HL-60 (cell line): ENCODE results near the gene PCSK9.

Source experiments
- DNase-seq, 2 experiments: peaks; one replicate each; pipeline ENCODE4 v3.0.0-alpha.2; 2010 to 2020; ENCODE audit warnings: low read depth in 1 of 2, low spot score in 1 of 2
- H3K27ac ChIP-seq: fragments of 250-450 bp; sonication (Bioruptor Pico); replicated peaks from 2 replicates; pipeline ENCODE4 v1.5.1; 2020; ENCODE audit warnings: mild to moderate bottlenecking, moderate library complexity
- H3K27me3 ChIP-seq: fragments of 250-450 bp; sonication (Bioruptor Pico); 2 replicates; pipeline ENCODE4 v1.5.1; 2021; ENCODE audit warnings: mild to moderate bottlenecking, moderate library complexity; ENCODE audit not compliant: insufficient read depth, poor library complexity, severe bottlenecking
- H3K4me3 ChIP-seq: replicated peaks from 2 replicates; pipeline ENCODE4 v1.5.1; 2011; ENCODE audit warnings: mild to moderate bottlenecking, control low read depth, low read length; ENCODE audit not compliant: insufficient read depth
- GABPA ChIP-seq: IDR thresholded peaks from 2 replicates; pipeline ENCODE4 v1.6.1; 2012; ENCODE audit warnings: low read depth
- POLR2AphosphoS5 ChIP-seq: IDR thresholded peaks from 2 replicates; pipeline ENCODE4 v1.6.1; 2012; ENCODE audit warnings: low read depth
- SPI1 ChIP-seq: IDR thresholded peaks from 2 replicates; pipeline ENCODE4 v1.6.1; 2012; ENCODE audit warnings: low read depth, mild to moderate bottlenecking, borderline replicate concordance
- TF ChIP-seq, protein P1 (sequence below): IDR thresholded peaks from 2 replicates; pipeline ENCODE4 v1.6.1; 2012; ENCODE audit warnings: low read depth; ENCODE audit not compliant: insufficient replicate concordance
- TF ChIP-seq, protein P2 (sequence below): IDR thresholded peaks from one replicate; pipeline ENCODE4 v1.5.1; 2011; ENCODE audit warnings: low read length, control low read depth, inconsistent platforms; ENCODE audit not compliant: insufficient read depth

PCSK9 gene

GRCh38 chr1:55045430-55045829 lies 6.1 kb downstream of the PCSK9 start:
- H3K4me3 ChIP-seq: no peak overlapping the region
- no peak for TF ChIP-seq SPI1
- TF ChIP-seq, protein P1, sequence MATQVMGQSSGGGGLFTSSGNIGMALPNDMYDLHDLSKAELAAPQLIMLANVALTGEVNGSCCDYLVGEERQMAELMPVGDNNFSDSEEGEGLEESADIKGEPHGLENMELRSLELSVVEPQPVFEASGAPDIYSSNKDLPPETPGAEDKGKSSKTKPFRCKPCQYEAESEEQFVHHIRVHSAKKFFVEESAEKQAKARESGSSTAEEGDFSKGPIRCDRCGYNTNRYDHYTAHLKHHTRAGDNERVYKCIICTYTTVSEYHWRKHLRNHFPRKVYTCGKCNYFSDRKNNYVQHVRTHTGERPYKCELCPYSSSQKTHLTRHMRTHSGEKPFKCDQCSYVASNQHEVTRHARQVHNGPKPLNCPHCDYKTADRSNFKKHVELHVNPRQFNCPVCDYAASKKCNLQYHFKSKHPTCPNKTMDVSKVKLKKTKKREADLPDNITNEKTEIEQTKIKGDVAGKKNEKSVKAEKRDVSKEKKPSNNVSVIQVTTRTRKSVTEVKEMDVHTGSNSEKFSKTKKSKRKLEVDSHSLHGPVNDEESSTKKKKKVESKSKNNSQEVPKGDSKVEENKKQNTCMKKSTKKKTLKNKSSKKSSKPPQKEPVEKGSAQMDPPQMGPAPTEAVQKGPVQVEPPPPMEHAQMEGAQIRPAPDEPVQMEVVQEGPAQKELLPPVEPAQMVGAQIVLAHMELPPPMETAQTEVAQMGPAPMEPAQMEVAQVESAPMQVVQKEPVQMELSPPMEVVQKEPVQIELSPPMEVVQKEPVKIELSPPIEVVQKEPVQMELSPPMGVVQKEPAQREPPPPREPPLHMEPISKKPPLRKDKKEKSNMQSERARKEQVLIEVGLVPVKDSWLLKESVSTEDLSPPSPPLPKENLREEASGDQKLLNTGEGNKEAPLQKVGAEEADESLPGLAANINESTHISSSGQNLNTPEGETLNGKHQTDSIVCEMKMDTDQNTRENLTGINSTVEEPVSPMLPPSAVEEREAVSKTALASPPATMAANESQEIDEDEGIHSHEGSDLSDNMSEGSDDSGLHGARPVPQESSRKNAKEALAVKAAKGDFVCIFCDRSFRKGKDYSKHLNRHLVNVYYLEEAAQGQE: no peak
- TF ChIP-seq, protein P2, sequence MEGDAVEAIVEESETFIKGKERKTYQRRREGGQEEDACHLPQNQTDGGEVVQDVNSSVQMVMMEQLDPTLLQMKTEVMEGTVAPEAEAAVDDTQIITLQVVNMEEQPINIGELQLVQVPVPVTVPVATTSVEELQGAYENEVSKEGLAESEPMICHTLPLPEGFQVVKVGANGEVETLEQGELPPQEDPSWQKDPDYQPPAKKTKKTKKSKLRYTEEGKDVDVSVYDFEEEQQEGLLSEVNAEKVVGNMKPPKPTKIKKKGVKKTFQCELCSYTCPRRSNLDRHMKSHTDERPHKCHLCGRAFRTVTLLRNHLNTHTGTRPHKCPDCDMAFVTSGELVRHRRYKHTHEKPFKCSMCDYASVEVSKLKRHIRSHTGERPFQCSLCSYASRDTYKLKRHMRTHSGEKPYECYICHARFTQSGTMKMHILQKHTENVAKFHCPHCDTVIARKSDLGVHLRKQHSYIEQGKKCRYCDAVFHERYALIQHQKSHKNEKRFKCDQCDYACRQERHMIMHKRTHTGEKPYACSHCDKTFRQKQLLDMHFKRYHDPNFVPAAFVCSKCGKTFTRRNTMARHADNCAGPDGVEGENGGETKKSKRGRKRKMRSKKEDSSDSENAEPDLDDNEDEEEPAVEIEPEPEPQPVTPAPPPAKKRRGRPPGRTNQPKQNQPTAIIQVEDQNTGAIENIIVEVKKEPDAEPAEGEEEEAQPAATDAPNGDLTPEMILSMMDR: no peak
- DNase-seq: no peak
- H3K27ac ChIP-seq: no peak overlapping the region
- H3K27me3 ChIP-seq: peaks cover 11% of the 10 kb centered on the region

DNA sequence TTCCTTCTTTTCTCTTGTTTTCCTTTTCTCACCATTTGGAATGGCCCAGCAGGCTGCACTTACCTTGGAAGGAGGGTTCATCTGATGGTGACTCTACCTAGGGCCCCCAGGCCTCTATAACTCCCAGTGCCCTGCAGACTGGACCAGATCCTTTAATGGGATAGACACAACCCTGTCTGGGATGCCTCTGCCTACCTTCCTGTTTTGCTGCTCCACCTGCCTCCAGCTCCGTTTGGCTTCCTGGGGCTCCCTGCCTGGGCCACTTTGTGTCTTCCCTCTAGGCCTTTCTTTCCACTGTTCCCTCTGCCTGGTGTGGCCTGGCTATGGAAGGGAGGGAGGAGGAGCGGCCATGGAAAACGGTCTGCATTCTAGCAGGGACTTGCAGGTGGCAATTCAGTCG lies 7.5 kb downstream of the PCSK9 start:
- TF ChIP-seq, protein P2: no peak
- no peak for TF ChIP-seq POLR2AphosphoS5
- TF ChIP-seq SPI1: no peak
- TF ChIP-seq, protein P1: no peak
- no peak for TF ChIP-seq GABPA
- Histone ChIP-seq H3K27me3 (peaks cover 2% of the 10 kb centered on the region), H3K4me3 (no peak overlapping the region), H3K27ac (no peak overlapping the region)
- no peak for DNase-seq

DNA sequence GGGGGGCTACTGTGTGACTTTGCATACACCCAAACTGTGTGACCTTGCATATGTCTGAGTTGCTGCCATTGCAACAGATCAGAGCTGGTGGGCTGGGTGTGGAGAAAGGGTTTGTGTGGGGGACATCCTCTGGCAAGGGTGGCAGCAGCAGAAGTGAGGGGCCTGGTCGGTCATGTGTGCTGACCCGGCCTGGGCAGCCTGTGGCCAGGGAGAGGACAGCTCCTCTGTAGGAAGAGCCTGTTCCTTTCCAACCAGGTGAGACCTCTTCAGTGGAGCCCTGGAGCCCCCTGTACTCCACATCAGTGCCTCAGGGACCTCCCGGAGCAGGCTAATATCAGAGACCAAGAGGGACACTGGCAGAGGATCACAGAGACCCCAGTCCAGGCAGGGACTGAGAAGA lies 8.3 kb downstream of the PCSK9 start:
- TF ChIP-seq GABPA: no peak
- TF ChIP-seq POLR2AphosphoS5: no peak
- TF ChIP-seq, protein P1: no peak
- TF ChIP-seq, protein P2: no peak
- no peak for TF ChIP-seq SPI1
- no peaks in the 10 kb centered on the region for H3K27me3 ChIP-seq
- no peak for DNase-seq
- H3K4me3 ChIP-seq: no peak overlapping the region
- no peak overlapping the region for H3K27ac ChIP-seq
